HEK293 (cell line): ENCODE results near the gene IMPDH1.

ENCODE experiments used
- CTCF ChIP-seq: fragments of 450-650 bp; formaldehyde crosslinking; IDR thresholded peaks from 2 replicates; pipeline ENCODE4 v1.5.1; 2016; ENCODE audit warnings: missing biosample characterization, missing genetic modification characterization
- YY1 ChIP-seq: fragments of 450-650 bp; formaldehyde crosslinking; IDR thresholded peaks from 2 replicates; pipeline ENCODE4 v1.5.1; 2018; ENCODE audit warnings: missing biosample characterization, missing genetic modification characterization
- ZBTB8A ChIP-seq: fragments of 450-650 bp; formaldehyde crosslinking; IDR thresholded peaks from 2 replicates; pipeline ENCODE4 v1.5.1; 2016; ENCODE audit warnings: missing biosample characterization, missing genetic modification characterization
- ZNF132 ChIP-seq: fragments of 450-650 bp; formaldehyde crosslinking; IDR thresholded peaks from 2 replicates; pipeline ENCODE4 v1.5.1; 2017; ENCODE audit warnings: missing biosample characterization, missing genetic modification characterization, borderline replicate concordance
- ZNF174 ChIP-seq: fragments of 450-650 bp; formaldehyde crosslinking; IDR thresholded peaks from 2 replicates; pipeline ENCODE4 v1.5.0; 2017; ENCODE audit warnings: missing biosample characterization, mild to moderate bottlenecking, missing genetic modification characterization
- ZNF211 ChIP-seq: fragments of 450-650 bp; formaldehyde crosslinking; IDR thresholded peaks from 2 replicates; pipeline ENCODE4 v1.5.1; 2016; ENCODE audit warnings: low read depth, missing biosample characterization, missing genetic modification characterization
- ZNF223 ChIP-seq: fragments of 450-650 bp; formaldehyde crosslinking; IDR thresholded peaks from 2 replicates; pipeline ENCODE4 v1.5.1; 2016; ENCODE audit warnings: missing biosample characterization, missing genetic modification characterization
- ZNF292 ChIP-seq: fragments of 450-650 bp; formaldehyde crosslinking; IDR thresholded peaks from 2 replicates; pipeline ENCODE4 v1.5.1; 2016; ENCODE audit warnings: low read depth, missing biosample characterization, missing genetic modification characterization, borderline replicate concordance
- ZNF324 ChIP-seq: fragments of 450-650 bp; formaldehyde crosslinking; IDR thresholded peaks from 2 replicates; pipeline ENCODE4 v1.5.1; 2016; ENCODE audit warnings: missing biosample characterization, missing genetic modification characterization
- ZNF510 ChIP-seq: fragments of 450-650 bp; formaldehyde crosslinking; IDR thresholded peaks from 2 replicates; pipeline ENCODE4 v1.5.1; 2018; ENCODE audit warnings: mild to moderate bottlenecking, missing genetic modification characterization, missing biosample characterization; ENCODE audit not compliant: insufficient replicate concordance
- ZNF585B ChIP-seq: fragments of 450-650 bp; formaldehyde crosslinking; IDR thresholded peaks from 2 replicates; pipeline ENCODE4 v1.5.1; 2016; ENCODE audit warnings: missing biosample characterization, missing genetic modification characterization
- ZNF791 ChIP-seq: fragments of 450-650 bp; formaldehyde crosslinking; IDR thresholded peaks from 2 replicates; pipeline ENCODE4 v1.5.1; 2016; ENCODE audit warnings: missing biosample characterization, missing genetic modification characterization
- TF ChIP-seq, protein P1 (sequence below): sonication (generic); formaldehyde crosslinking; IDR thresholded peaks from 2 replicates; pipeline ENCODE4 v1.8.1; 2022; ENCODE audit warnings: mild to moderate bottlenecking, moderate library complexity, missing genetic modification reagents

DNA sequence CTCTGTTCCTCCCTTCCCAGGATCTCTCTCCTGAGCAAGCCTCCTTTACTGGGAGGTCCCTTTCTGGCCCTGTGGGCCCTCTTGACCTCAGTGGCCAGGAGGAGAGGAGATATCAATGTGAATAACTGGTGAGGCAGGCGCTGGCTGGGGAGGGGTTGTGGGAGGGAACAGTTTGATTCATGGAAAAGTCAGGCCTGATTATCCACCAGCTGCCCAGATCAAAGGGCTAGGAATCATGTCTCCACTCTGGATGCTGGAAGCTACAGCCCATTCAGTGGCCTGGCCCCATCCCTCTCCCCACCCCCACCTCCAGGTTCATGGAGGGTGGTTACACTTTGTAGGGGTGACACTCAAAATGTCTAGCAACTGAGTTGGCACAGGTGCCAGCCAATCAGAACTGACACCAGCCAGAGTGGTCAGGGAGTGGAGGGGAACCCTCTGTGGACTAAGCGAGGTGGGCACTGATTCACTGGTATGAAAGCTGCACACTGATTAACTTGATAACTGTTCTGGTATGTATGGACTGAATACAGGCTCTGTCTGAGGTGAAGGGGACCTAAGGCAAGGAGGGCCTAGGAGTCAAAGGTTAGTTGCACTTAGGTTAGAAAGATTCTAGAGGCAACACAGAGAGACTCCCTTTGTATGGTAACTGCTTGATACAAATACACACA lies 53.1 kb downstream of the IMPDH1 start:
- no peak for TF ChIP-seq CTCF
- TF ChIP-seq ZNF211: no peak
- TF ChIP-seq ZNF292 (tag by site-specific recombination): no peak
- no peak for TF ChIP-seq ZNF132 (tag by site-specific recombination)
- no peak for TF ChIP-seq ZBTB8A (tag by site-specific recombination)
- no peak for TF ChIP-seq ZNF223 (tag by site-specific recombination)
- no peak for TF ChIP-seq ZNF324 (tag by site-specific recombination)
- TF ChIP-seq YY1 (tag by site-specific recombination): no peak
- no peak for TF ChIP-seq ZNF510
- TF ChIP-seq, protein P1, sequence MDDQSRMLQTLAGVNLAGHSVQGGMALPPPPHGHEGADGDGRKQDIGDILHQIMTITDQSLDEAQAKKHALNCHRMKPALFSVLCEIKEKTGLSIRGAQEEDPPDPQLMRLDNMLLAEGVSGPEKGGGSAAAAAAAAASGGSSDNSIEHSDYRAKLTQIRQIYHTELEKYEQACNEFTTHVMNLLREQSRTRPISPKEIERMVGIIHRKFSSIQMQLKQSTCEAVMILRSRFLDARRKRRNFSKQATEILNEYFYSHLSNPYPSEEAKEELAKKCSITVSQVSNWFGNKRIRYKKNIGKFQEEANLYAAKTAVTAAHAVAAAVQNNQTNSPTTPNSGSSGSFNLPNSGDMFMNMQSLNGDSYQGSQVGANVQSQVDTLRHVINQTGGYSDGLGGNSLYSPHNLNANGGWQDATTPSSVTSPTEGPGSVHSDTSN (CRISPR knock-in tag): no peak
- TF ChIP-seq ZNF791: no peak
- TF ChIP-seq ZNF585B (tag by site-specific recombination): no peak
- no peak for TF ChIP-seq ZNF174 (tag by site-specific recombination)
